Peyer's patch (tissue), 4 donors: ENCODE measurements around the gene FNDC1. TPM values are rescaled to one million over a fixed set of nuclear protein-coding genes. Genes with fewer than 3 reads are reported as not detected.
A peak's percentile ranks its signal among the peaks of the same experiment; 100 is the strongest.

Experiments
- DNase-seq, 3 donors: peaks; one replicate each; pipeline ENCODE4 v3.0.0-alpha.2; 2017 to 2019
- H3K27ac ChIP-seq, 4 donors: fragments of 200-600 bp; sonication (generic); one replicate each; pipeline ENCODE4 v1.5.1; 2016 to 2019
- H3K27me3 ChIP-seq, 2 donors: fragments of 200-600 bp; sonication (generic); one replicate each; pipeline ENCODE4 v1.5.1; 2019
- H3K36me3 ChIP-seq, 3 donors: fragments of 200-600 bp; sonication (generic); one replicate each; pipeline ENCODE4 v1.5.1; 2016 to 2019
- H3K4me1 ChIP-seq, 4 donors: fragments of 200-600 bp; sonication (generic); one replicate each; pipeline ENCODE4 v1.5.1; 2016 to 2019
- H3K4me3 ChIP-seq, 4 donors: fragments of 200-600 bp; sonication (generic); 1 replicate in 3 of 4; 2 replicates in 1 of 4; pipeline ENCODE4 v1.5.1; 2016 to 2019; ENCODE audit warnings: mild to moderate bottlenecking in 1 of 4
- H3K9me3 ChIP-seq, 4 donors: fragments of 200-600 bp; sonication (generic); one replicate each; pipeline ENCODE4 v1.5.1; 2016 to 2019; ENCODE audit warnings: mild to moderate bottlenecking in 1 of 4
- POLR2A ChIP-seq, 2 donors: fragments of 450-650 bp; IDR thresholded peaks; one replicate each; pipeline ENCODE4 v1.5.1; 2017; ENCODE audit warnings: antibody characterized with exemption in 2 of 2, mild to moderate bottlenecking in 2 of 2, moderate library complexity in 2 of 2
- total RNA-seq, 4 donors: library from RNA; depleted of rRNA; stranded (reverse); fragments of >200 nt; gene quantifications; one replicate each; pipeline ENCODE4 v1.1.0, GENCODE V29; 2016
- TF ChIP-seq, protein P1 (sequence below), 6 experiments: fragments of 450-650 bp in 4 of 6; fragments of 200-600 bp in 2 of 6; sonication (generic) in 1 of 6; IDR thresholded peaks; one replicate each; pipeline ENCODE4 v1.5.1; 2017 to 2019; ENCODE audit warnings: antibody characterized with exemption in 6 of 6, mild to moderate bottlenecking in 3 of 6, moderate library complexity in 1 of 6

Gene FNDC1
- total RNA-seq, 4 donors from 2014 or later, result 0.54 to 1.7 TPM; not detected in 2

GRCh38 chr6:159232751-159233150, 63.6 kb downstream of the FNDC1 start:
- Histone ChIP-seq H3K4me1 (no peaks in the 10 kb centered on the region), H3K27ac (no peak overlapping the region), H3K9me3 (peaks cover 0 to 3% (median 0%) of the 10 kb centered on the region in 4 donors), H3K36me3 (no peaks in the 10 kb centered on the region), H3K27me3 (no peaks in the 10 kb centered on the region), H3K4me3 (no peak overlapping the region)
- no peak for TF ChIP-seq POLR2A (IDR thresholded peaks at IDR 0.05)
- DNase-seq, result no peak

- Histone ChIP-seq H3K27ac (no peak overlapping the region), H3K4me3 (no peak overlapping the region), H3K4me1 (no peaks in the 10 kb centered on the region), H3K9me3 (peaks cover 0 to 3% (median 0%) of the 10 kb centered on the region in 4 donors), H3K36me3 (no peaks in the 10 kb centered on the region), H3K27me3 (no peaks in the 10 kb centered on the region)
- no peak for DNase-seq
- TF ChIP-seq POLR2A (IDR thresholded peaks at IDR 0.05), result no peak
- TF ChIP-seq, protein P1, sequence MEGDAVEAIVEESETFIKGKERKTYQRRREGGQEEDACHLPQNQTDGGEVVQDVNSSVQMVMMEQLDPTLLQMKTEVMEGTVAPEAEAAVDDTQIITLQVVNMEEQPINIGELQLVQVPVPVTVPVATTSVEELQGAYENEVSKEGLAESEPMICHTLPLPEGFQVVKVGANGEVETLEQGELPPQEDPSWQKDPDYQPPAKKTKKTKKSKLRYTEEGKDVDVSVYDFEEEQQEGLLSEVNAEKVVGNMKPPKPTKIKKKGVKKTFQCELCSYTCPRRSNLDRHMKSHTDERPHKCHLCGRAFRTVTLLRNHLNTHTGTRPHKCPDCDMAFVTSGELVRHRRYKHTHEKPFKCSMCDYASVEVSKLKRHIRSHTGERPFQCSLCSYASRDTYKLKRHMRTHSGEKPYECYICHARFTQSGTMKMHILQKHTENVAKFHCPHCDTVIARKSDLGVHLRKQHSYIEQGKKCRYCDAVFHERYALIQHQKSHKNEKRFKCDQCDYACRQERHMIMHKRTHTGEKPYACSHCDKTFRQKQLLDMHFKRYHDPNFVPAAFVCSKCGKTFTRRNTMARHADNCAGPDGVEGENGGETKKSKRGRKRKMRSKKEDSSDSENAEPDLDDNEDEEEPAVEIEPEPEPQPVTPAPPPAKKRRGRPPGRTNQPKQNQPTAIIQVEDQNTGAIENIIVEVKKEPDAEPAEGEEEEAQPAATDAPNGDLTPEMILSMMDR (IDR thresholded peaks at IDR 0.05), result no peak
These were observed 64.3 kb downstream of the FNDC1 start for GRCh38 chr6:159233365-159234101.

GRCh38 chr6:159234102-159234553, 64.9 kb downstream of the FNDC1 start:
- H3K4me1 ChIP-seq, result no peaks in the 10 kb centered on the region
- H3K9me3 ChIP-seq, result peaks cover 0 to 3% (median 0%) of the 10 kb centered on the region in 4 donors
- H3K27ac ChIP-seq, result no peak overlapping the region
- H3K4me3 ChIP-seq, result no peak overlapping the region
- no peaks in the 10 kb centered on the region for H3K36me3 ChIP-seq
- no peaks in the 10 kb centered on the region for H3K27me3 ChIP-seq
- TF ChIP-seq, protein P1 (IDR thresholded peaks at IDR 0.05), result no peak
- TF ChIP-seq POLR2A (IDR thresholded peaks at IDR 0.05), result no peak
- no peak for DNase-seq

- Histone ChIP-seq H3K36me3 (no peaks in the 10 kb centered on the region), H3K9me3 (peaks cover 0 to 3% (median 0%) of the 10 kb centered on the region in 4 donors), H3K4me3 (no peak overlapping the region), H3K27me3 (no peaks in the 10 kb centered on the region), H3K4me1 (no peaks in the 10 kb centered on the region), H3K27ac (no peak overlapping the region)
- TF ChIP-seq, protein P1 (IDR thresholded peaks at IDR 0.05), result no peak
- no peak for TF ChIP-seq POLR2A (IDR thresholded peaks at IDR 0.05)
- DNase-seq, result no peak
These were observed 69.8 kb downstream of the FNDC1 start for GRCh38 chr6:159238920-159239558.

GRCh38 chr6:159249128-159249527, 79.9 kb downstream of the FNDC1 start:
- TF ChIP-seq, protein P1 (IDR thresholded peaks at IDR 0.05), result no peak
- TF ChIP-seq POLR2A (IDR thresholded peaks at IDR 0.05), result no peak
- no peaks in the 10 kb centered on the region for H3K9me3 ChIP-seq
- no peaks in the 10 kb centered on the region for H3K4me1 ChIP-seq
- no peaks in the 10 kb centered on the region for H3K36me3 ChIP-seq
- H3K27me3 ChIP-seq, result no peaks in the 10 kb centered on the region
- H3K27ac ChIP-seq, result peak overlapping the region in 1 of 4 donors; percentile 10
- no peak for DNase-seq
- H3K4me3 ChIP-seq, result no peak overlapping the region

DNA sequence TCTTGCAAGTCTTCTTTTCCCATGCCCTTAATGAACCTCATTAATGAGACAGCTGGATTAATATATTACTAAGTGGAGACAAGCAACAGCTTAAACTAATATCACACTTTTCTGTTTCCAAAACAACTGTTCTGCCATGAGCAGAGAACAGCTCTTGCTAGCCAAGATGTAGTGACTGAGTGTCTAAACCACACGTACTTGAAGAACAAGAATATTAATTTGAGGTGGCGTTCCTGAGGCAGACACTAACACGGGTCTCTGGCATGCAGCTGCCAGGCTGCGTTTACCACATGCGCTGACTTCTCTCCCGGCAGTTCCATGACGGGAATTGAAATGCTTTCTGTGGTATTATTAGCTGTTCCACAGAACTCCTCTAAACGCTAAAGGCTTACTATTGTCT, 80.6 kb downstream of the FNDC1 start:
- DNase-seq, result no peak
- Histone ChIP-seq H3K36me3 (no peaks in the 10 kb centered on the region), H3K9me3 (no peaks in the 10 kb centered on the region), H3K4me1 (no peaks in the 10 kb centered on the region), H3K4me3 (no peak overlapping the region), H3K27ac (peak overlapping the region in 2 of 4 donors; percentile 10 to 18), H3K27me3 (no peaks in the 10 kb centered on the region)
- TF ChIP-seq, protein P1 (IDR thresholded peaks at IDR 0.05), result no peak
- no peak for TF ChIP-seq POLR2A (IDR thresholded peaks at IDR 0.05)
